ENCODE results near the gene INTS11. TPM values are rescaled to one million over a fixed set of nuclear protein-coding genes. Genes with fewer than 3 reads are reported as not detected.

INTS11 gene
- polyA plus RNA-seq, 1 experiment, result 52.8 TPM

DNA sequence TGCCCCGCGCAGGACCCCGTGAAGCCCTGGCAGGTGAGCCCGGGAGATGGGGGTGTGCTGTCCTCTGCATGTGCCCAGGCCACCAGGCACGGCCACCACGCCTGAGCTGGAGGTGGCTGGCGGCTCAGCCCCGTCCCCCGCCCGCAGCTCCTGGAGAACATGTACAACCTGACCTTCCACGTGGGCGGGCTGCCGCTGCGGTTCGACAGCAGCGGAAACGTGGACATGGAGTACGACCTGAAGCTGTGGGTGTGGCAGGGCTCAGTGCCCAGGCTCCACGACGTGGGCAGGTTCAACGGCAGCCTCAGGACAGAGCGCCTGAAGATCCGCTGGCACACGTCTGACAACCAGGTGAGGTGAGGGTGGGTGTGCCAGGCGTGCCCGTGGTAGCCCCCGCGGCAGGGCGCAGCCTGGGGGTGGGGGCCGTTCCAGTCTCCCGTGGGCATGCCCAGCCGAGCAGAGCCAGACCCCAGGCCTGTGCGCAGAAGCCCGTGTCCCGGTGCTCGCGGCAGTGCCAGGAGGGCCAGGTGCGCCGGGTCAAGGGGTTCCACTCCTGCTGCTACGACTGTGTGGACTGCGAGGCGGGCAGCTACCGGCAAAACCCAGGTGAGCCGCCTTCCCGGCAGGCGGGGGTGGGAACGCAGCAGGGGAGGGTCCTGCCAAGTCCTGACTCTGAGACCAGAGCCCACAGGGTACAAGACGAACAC is 8.5 kb upstream of the INTS11 start:
- CTCF ChIA-PET, result no interaction called here

GRCh38 chr1:1332031-1332755 is 7.7 kb upstream of the INTS11 start:
- POLR2A ChIA-PET, result no interaction called here
- TF ChIP-seq, protein P1, sequence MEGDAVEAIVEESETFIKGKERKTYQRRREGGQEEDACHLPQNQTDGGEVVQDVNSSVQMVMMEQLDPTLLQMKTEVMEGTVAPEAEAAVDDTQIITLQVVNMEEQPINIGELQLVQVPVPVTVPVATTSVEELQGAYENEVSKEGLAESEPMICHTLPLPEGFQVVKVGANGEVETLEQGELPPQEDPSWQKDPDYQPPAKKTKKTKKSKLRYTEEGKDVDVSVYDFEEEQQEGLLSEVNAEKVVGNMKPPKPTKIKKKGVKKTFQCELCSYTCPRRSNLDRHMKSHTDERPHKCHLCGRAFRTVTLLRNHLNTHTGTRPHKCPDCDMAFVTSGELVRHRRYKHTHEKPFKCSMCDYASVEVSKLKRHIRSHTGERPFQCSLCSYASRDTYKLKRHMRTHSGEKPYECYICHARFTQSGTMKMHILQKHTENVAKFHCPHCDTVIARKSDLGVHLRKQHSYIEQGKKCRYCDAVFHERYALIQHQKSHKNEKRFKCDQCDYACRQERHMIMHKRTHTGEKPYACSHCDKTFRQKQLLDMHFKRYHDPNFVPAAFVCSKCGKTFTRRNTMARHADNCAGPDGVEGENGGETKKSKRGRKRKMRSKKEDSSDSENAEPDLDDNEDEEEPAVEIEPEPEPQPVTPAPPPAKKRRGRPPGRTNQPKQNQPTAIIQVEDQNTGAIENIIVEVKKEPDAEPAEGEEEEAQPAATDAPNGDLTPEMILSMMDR (IDR thresholded peaks at IDR 0.05; ENCODE audit: low read depth, low read length), result no peak
- H3K4me3 ChIP-seq (ENCODE audit: low read depth, low read length), result no peak overlapping the region
- peaks cover 19% of the 10 kb centered on the region; the same call in 1 of the 2 replicates for H3K9me3 ChIP-seq (ENCODE audit: control insufficient read depth, insufficient read depth, low read length)
- H3K27ac ChIP-seq (ENCODE audit: low read depth, low read length), result no peak overlapping the region
- no peaks in the 10 kb centered on the region for H3K27me3 ChIP-seq (ENCODE audit: control insufficient read depth, insufficient read depth, low read length)
- DNase-seq (ENCODE audit: low read depth, low spot score), result no peak
- CTCF ChIA-PET, result no interaction called here

More for the DNA sequence above, 8.5 kb upstream of the INTS11 start:
- Histone ChIP-seq H3K27ac (ENCODE audit: low read depth, low read length) (no peak overlapping the region), H3K9me3 (ENCODE audit: control insufficient read depth, insufficient read depth, low read length) (peaks cover 20% of the 10 kb centered on the region; the same call in 1 of the 2 replicates), H3K4me3 (ENCODE audit: low read depth, low read length) (no peak overlapping the region), H3K27me3 (ENCODE audit: control insufficient read depth, insufficient read depth, low read length) (no peaks in the 10 kb centered on the region)
- no peak for DNase-seq (ENCODE audit: low read depth, low spot score)
- TF ChIP-seq, protein P1 (IDR thresholded peaks at IDR 0.05; ENCODE audit: low read depth, low read length), result no peak
- POLR2A ChIA-PET, result no interaction called here

DNA sequence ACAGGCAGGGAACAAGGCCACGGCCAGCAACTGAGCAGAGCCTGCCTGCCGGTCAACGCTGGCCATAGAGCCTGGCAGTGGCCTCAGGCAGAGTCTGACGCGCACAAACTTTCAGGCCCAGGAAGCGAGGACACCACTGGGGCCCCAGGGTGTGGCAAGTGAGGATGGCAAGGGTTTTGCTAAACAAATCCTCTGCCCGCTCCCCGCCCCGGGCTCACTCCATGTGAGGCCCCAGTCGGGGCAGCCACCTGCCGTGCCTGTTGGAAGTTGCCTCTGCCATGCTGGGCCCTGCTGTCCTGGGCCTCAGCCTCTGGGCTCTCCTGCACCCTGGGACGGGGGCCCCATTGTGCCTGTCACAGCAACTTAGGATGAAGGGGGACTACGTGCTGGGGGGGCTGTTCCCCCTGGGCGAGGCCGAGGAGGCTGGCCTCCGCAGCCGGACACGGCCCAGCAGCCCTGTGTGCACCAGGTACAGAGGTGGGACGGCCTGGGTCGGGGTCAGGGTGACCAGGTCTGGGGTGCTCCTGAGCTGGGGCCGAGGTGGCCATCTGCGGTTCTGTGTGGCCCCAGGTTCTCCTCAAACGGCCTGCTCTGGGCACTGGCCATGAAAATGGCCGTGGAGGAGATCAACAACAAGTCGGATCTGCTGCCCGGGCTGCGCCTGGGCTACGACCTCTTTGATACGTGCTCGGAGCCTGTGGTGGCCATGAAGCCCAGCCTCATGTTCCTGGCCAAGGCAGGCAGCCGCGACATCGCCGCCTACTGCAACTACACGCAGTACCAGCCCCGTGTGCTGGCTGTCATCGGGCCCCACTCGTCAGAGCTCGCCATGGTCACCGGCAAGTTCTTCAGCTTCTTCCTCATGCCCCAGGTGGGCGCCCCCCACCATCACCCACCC is 6.9 kb upstream of the INTS11 start, which contains the start of gene TAS1R3:
TSS of gene TAS1R3 (plus strand) at position 213 of the 898 bp plus-strand sequence. CDS start at position 279, 66 bp downstream.
- no peak within 1 kb of the TSS for H3K4me3 ChIP-seq (ENCODE audit: low read depth, low read length)
- H3K9me3 ChIP-seq (ENCODE audit: control insufficient read depth, insufficient read depth, low read length), result peaks cover 19% of the 10 kb centered on the region; the same call in 1 of the 2 replicates
- no peak within 1 kb of the TSS for H3K27ac ChIP-seq (ENCODE audit: low read depth, low read length)
- CTCF ChIA-PET, result no interaction called here
- TF ChIP-seq, protein P1 (IDR thresholded peaks at IDR 0.05; ENCODE audit: low read depth, low read length), result no peak
- DNase-seq (ENCODE audit: low read depth, low spot score), result no peak
- POLR2A ChIA-PET, result no interaction called here
- H3K27me3 ChIP-seq (ENCODE audit: control insufficient read depth, insufficient read depth, low read length), result no peaks in the 10 kb centered on the region

- H3K27ac ChIP-seq (ENCODE audit: low read depth, low read length), result no peak overlapping the region
- POLR2A ChIA-PET, result interaction anchor here (1.0 kb wide), 1 partner anchor 9 kb away, joined by 3 read pairs; no protein-coding TSS in a partner anchor
- no peak overlapping the region for H3K4me3 ChIP-seq (ENCODE audit: low read depth, low read length)
- TF ChIP-seq, protein P1 (IDR thresholded peaks at IDR 0.05; ENCODE audit: low read depth, low read length), result no peak
- CTCF ChIA-PET, result no interaction called here
- DNase-seq (ENCODE audit: low read depth, low spot score), result no peak
- H3K27me3 ChIP-seq (ENCODE audit: control insufficient read depth, insufficient read depth, low read length), result no peaks in the 10 kb centered on the region
- peaks cover 19% of the 10 kb centered on the region; the same call in 1 of the 2 replicates for H3K9me3 ChIP-seq (ENCODE audit: control insufficient read depth, insufficient read depth, low read length)
Observed at GRCh38 chr1:1330366-1331067, 6.1 kb upstream of the INTS11 start.
